K562 (cell line): ENCODE results near the gene VAC14. TPM values are rescaled to one million over a fixed set of nuclear protein-coding genes. Genes with fewer than 3 reads are reported as not detected.

ENCODE experiments used
- ATAC-seq: fragments of 200-7000 bp; cut with Tn5 transposase; 3 replicates; pipeline ENCODE4 v1.9.1; 2020; ENCODE audit warnings: moderate library complexity
- BruUV-seq: library from RNA; stranded (reverse); fragments of 400-500 nt; replicated peaks from 2 replicates; lab custom pipeline; 2021; lab: Mats Ljungman, UMichigan
- CTCF ChIA-PET: fragments of 300-600 bp; formaldehyde crosslinking; extraction: SDS; loops from one replicate; lab custom pipeline; 2021; ENCODE audit warnings: low intra/inter-chr PET ratio; lab: Yijun Ruan, JAX
- POLR2A ChIA-PET: fragments of 300-600, 350-650 bp; sonication (Branson Sonifier 250); formaldehyde crosslinking; extraction: SDS; loops from one replicate; lab custom pipeline; 2021; ENCODE audit warnings: antibody characterized with exemption, inconsistent platforms; lab: Yijun Ruan, JAX
- DNase-seq, 4 experiments: peaks; one replicate each; pipeline versions ENCODE4 v3.0.0 to v3.0.0-alpha.2; 2011 to 2018; ENCODE audit warnings: low spot score in 3 of 4, mixed read lengths in 3 of 4; ENCODE audit errors: extremely low read depth in 1 of 4
- FAIRE-seq: peaks from 2 replicates; lab custom pipeline; 2011; peaks lifted over from hg19 to GRCh38; lab: Jason Lieb, UNC
- H2AFZ ChIP-seq: 2 replicates; pipeline ENCODE4 v1.6.0; 2011; ENCODE audit warnings: low read depth, low read length, control low read depth, inconsistent platforms
- H3K27ac ChIP-seq: fragments of 200-600 bp; 3 replicates; pipeline ENCODE4 v1.8.0; 2011; ENCODE audit warnings: low read depth, mild to moderate bottlenecking, control low read depth, inconsistent platforms, low read length, moderate library complexity, mixed read lengths; ENCODE audit errors: extremely low read depth
- H3K27me3 ChIP-seq, 2 experiments: fragments of 300-600 bp in 1 of 2; 2 replicates in 1 of 2; 3 replicates in 1 of 2; pipeline versions ENCODE4 v1.6.0 to v1.8.0; 2011; ENCODE audit warnings: inconsistent platforms in 2 of 2, low read length in 2 of 2, mild to moderate bottlenecking in 1 of 2, mixed read lengths in 1 of 2, moderate library complexity in 1 of 2; ENCODE audit not compliant: control insufficient read depth in 2 of 2, insufficient read depth in 2 of 2
- H3K36me3 ChIP-seq: fragments of 300-600 bp; 3 replicates; pipeline ENCODE4 v1.8.0; 2011; ENCODE audit warnings: mild to moderate bottlenecking, low read length, inconsistent platforms; ENCODE audit not compliant: control insufficient read depth, insufficient read depth
- H3K4me1 ChIP-seq, 2 experiments: fragments of 200-600 bp in 1 of 2; replicated peaks in 1 of 2; 2 replicates in 1 of 2; 3 replicates in 1 of 2; pipeline versions ENCODE4 v1.5.1 to v1.8.0; 2011; ENCODE audit warnings: inconsistent platforms in 2 of 2, low read length in 2 of 2, mild to moderate bottlenecking in 1 of 2, mixed read lengths in 1 of 2, moderate library complexity in 1 of 2; ENCODE audit not compliant: control insufficient read depth in 2 of 2, insufficient read depth in 2 of 2
- H3K4me2 ChIP-seq: 2 replicates; pipeline ENCODE4 v1.6.1; 2011; ENCODE audit warnings: low read length, control low read depth, inconsistent platforms, mixed read lengths; ENCODE audit not compliant: insufficient read depth
- H3K4me3 ChIP-seq: fragments of 200-600 bp; sonication (generic), shearing (Covaris generic); 2 replicates; pipeline ENCODE4 v1.5.1; 2016; ENCODE audit warnings: control low read depth, inconsistent platforms
- H3K79me2 ChIP-seq: fragments of 200-600 bp; 3 replicates; pipeline ENCODE4 v1.8.0; 2011; ENCODE audit warnings: low read length, inconsistent platforms; ENCODE audit not compliant: control insufficient read depth, insufficient read depth
- H3K9ac ChIP-seq, 2 experiments: 2 replicates each; pipeline versions ENCODE4 v1.6.0 to v1.6.1; 2011; ENCODE audit warnings: low read depth in 2 of 2, low read length in 2 of 2, control low read depth in 1 of 2, inconsistent platforms in 1 of 2, mild to moderate bottlenecking in 1 of 2, mixed read lengths in 1 of 2; ENCODE audit not compliant: insufficient read depth in 1 of 2
- H3K9me1 ChIP-seq: one replicate; pipeline ENCODE4 v1.6.0; 2011; ENCODE audit warnings: inconsistent platforms, mild to moderate bottlenecking, low read length, moderate library complexity; ENCODE audit not compliant: control insufficient read depth, insufficient read depth
- H3K9me3 ChIP-seq: replicated peaks from 2 replicates; pipeline ENCODE4 v1.5.1; 2011; ENCODE audit warnings: low read depth, low read length, inconsistent platforms; ENCODE audit not compliant: control insufficient read depth, insufficient read depth
- H4K20me1 ChIP-seq: replicated peaks from 2 replicates; pipeline ENCODE4 v1.6.1; 2011; ENCODE audit warnings: low read length, inconsistent platforms, mixed read lengths; ENCODE audit not compliant: control insufficient read depth, insufficient read depth
- ARNT ChIP-seq, 2 experiments: fragments of 450-650 bp; IDR thresholded peaks; 2 replicates each; pipeline ENCODE4 v1.6.1; 2016; ENCODE audit warnings: mild to moderate bottlenecking in 1 of 2
- CTBP1 ChIP-seq: fragments of 450-650 bp; IDR thresholded peaks from 2 replicates; pipeline ENCODE4 v1.6.1; 2016; ENCODE audit warnings: borderline replicate concordance
- DDX20 ChIP-seq: fragments of 450-650 bp; IDR thresholded peaks from 2 replicates; pipeline ENCODE4 v1.6.1; 2016; ENCODE audit warnings: missing genetic modification characterization, low read depth, mild to moderate bottlenecking, missing compliant biosample characterization, moderate library complexity
- E2F8 ChIP-seq: fragments of 450-650 bp; IDR thresholded peaks from 2 replicates; pipeline ENCODE4 v1.7.1; 2018; ENCODE audit warnings: mild to moderate bottlenecking, low read depth; ENCODE audit not compliant: partially characterized antibody
- ESRRA ChIP-seq: fragments of 450-650 bp; IDR thresholded peaks from 2 replicates; pipeline ENCODE4 v1.6.1; 2014; ENCODE audit warnings: low read depth, mild to moderate bottlenecking, moderate library complexity, borderline replicate concordance
- HLTF ChIP-seq: fragments of 450-650 bp; IDR thresholded peaks from 2 replicates; pipeline ENCODE4 v1.6.1; 2016
- KDM1A ChIP-seq, 2 experiments: fragments of 450-650 bp; IDR thresholded peaks; 2 replicates each; pipeline ENCODE4 v1.6.1; 2016; ENCODE audit warnings: mild to moderate bottlenecking in 2 of 2
- KDM2B ChIP-seq: fragments of 250-450 bp; sonication (Bioruptor Pico); IDR thresholded peaks from 2 replicates; pipeline ENCODE4 v1.8.0; 2021; ENCODE audit warnings: mild to moderate bottlenecking, moderate library complexity
- NFIC ChIP-seq: fragments of 450-650 bp; IDR thresholded peaks from 2 replicates; pipeline ENCODE4 v1.6.1; 2017; ENCODE audit warnings: mild to moderate bottlenecking, inconsistent platforms
- PHF21A ChIP-seq: fragments of 450-650 bp; IDR thresholded peaks from 2 replicates; pipeline ENCODE4 v1.6.1; 2017; ENCODE audit warnings: low read depth, borderline replicate concordance
- PTTG1 ChIP-seq: fragments of 450-650 bp; IDR thresholded peaks from 2 replicates; pipeline ENCODE4 v1.6.1; 2016; ENCODE audit warnings: low read depth, mild to moderate bottlenecking, missing genetic modification characterization, missing compliant biosample characterization
- ZNF644 ChIP-seq: fragments of 200-800 bp; sonication (Bioruptor generic); IDR thresholded peaks from 2 replicates; pipeline ENCODE4 v1.6.1; 2016; ENCODE audit warnings: low read depth, missing genetic modification characterization, missing compliant biosample characterization
- WGBS: fragments of 100-300 bp; shearing (Covaris generic); methylation state at CpG from one replicate; pipeline ENCODE4 v1.1.6; 2016; ENCODE audit warnings: low coverage, mixed read lengths; ENCODE audit not compliant: insufficient coverage; ENCODE audit errors: missing lambda C conversion rate; 5-methylcytosine and 5-hydroxymethylcytosine counted together
- in situ Hi-C: fragments of 300-500 bp; cut with MboI; formaldehyde crosslinking; loops from 4 replicates; pipeline ENCODE4 v1.15.0; 2018; ENCODE audit warnings: inconsistent platforms, mixed read lengths
- intact Hi-C: fragments of 100-400 bp; cut with micrococcal nuclease; formaldehyde crosslinking; loops from 2 replicates; pipeline ENCODE4 v1.14.2; 2022
- polyA plus RNA-seq, 8 experiments: library from polyadenylated mRNA; depleted of rRNA in 4 of 8; stranded (reverse) in 5 of 8; unstranded in 3 of 8; fragments of >200 nt; fragmentation: Nextera tagmentation in 2 of 8; fragmentation: Illumina TruSeq in 1 of 8; extraction: Ambion mirVana in 2 of 8; extraction: Trizol in 1 of 8; gene quantifications; 2 replicates each; pipeline versions ENCODE4 v1.2.1 to v1.2.3, GENCODE V29; 2011 to 2014; ENCODE audit warnings: inconsistent platforms in 1 of 8, missing spikeins in 1 of 8
- total RNA-seq, 7 experiments: library from RNA; depleted of rRNA in 6 of 7; stranded (reverse); fragments of >200 nt in 6 of 7; fragmentation: Illumina TruSeq in 2 of 7; extraction: Trizol in 2 of 7; gene quantifications; 2 replicates each; pipeline versions ENCODE4 v1.2.1 to v1.2.3, GENCODE V29; 2011 to 2021; ENCODE audit warnings: low replicate concordance in 1 of 7
- TF ChIP-seq, protein P1 (sequence below): sonication (generic); formaldehyde crosslinking; IDR thresholded peaks from 2 replicates; pipeline ENCODE4 v1.8.0; 2023; ENCODE audit warnings: mild to moderate bottlenecking, missing genetic modification reagents
- TF ChIP-seq, protein P2 (sequence below): fragments of 250-450 bp; sonication (Bioruptor Pico); IDR thresholded peaks from 2 replicates; pipeline ENCODE4 v1.4.0; 2020; ENCODE audit warnings: mild to moderate bottlenecking, moderate library complexity

VAC14 gene
- total and polyA plus RNA-seq, 9 of the 15 experiments (the other 6 are each of a cell fraction or from before 2014, with no cell fraction given), result 1.3 to 41.6 (median 26.6) TPM

DNA sequence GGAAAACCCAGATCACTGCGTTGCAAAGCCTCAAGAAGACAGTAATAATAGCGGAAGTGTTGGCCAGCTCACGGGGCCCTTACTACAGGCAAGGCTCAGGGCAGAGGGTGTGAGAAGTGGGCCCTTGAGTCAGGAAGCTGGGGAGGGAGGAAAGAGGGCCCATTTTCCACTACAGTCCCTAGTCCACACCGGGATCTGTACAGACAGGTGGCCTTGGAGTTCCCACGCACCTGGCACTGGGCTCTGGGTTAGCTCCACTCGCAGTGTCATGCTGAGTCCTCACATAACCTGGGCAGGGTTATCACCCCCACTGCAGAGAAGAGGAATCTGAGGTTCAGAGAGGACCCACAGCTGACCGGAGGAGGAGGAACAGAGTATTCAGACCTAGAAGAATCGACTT is 98.3 kb downstream of the VAC14 start:
- no peak overlapping the region for H2AFZ ChIP-seq
- no peak for DNase-seq

More for the DNA sequence above, 98.3 kb downstream of the VAC14 start:
- no TSS peak for BruUV-seq
- FAIRE-seq, result no peak
- H3K4me3 ChIP-seq, result no peak overlapping the region
- TF ChIP-seq KDM2B (CRISPR knock-in tag) (no peak), NFIC (no peak), CTBP1 (no peak), HLTF (no peak), ESRRA (no peak), ZNF644 (tag) (no peak), DDX20 (tag) (no peak), KDM1A (IDR thresholded peaks at IDR 0.05) (no peak), ARNT (IDR thresholded peaks at IDR 0.05) (no peak), PTTG1 (tag) (no peak), E2F8 (no peak), PHF21A (no peak)
- TF ChIP-seq, protein P1, sequence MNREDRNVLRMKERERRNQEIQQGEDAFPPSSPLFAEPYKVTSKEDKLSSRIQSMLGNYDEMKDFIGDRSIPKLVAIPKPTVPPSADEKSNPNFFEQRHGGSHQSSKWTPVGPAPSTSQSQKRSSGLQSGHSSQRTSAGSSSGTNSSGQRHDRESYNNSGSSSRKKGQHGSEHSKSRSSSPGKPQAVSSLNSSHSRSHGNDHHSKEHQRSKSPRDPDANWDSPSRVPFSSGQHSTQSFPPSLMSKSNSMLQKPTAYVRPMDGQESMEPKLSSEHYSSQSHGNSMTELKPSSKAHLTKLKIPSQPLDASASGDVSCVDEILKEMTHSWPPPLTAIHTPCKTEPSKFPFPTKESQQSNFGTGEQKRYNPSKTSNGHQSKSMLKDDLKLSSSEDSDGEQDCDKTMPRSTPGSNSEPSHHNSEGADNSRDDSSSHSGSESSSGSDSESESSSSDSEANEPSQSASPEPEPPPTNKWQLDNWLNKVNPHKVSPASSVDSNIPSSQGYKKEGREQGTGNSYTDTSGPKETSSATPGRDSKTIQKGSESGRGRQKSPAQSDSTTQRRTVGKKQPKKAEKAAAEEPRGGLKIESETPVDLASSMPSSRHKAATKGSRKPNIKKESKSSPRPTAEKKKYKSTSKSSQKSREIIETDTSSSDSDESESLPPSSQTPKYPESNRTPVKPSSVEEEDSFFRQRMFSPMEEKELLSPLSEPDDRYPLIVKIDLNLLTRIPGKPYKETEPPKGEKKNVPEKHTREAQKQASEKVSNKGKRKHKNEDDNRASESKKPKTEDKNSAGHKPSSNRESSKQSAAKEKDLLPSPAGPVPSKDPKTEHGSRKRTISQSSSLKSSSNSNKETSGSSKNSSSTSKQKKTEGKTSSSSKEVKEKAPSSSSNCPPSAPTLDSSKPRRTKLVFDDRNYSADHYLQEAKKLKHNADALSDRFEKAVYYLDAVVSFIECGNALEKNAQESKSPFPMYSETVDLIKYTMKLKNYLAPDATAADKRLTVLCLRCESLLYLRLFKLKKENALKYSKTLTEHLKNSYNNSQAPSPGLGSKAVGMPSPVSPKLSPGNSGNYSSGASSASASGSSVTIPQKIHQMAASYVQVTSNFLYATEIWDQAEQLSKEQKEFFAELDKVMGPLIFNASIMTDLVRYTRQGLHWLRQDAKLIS (CRISPR knock-in tag), result no peak
- TF ChIP-seq, protein P2, sequence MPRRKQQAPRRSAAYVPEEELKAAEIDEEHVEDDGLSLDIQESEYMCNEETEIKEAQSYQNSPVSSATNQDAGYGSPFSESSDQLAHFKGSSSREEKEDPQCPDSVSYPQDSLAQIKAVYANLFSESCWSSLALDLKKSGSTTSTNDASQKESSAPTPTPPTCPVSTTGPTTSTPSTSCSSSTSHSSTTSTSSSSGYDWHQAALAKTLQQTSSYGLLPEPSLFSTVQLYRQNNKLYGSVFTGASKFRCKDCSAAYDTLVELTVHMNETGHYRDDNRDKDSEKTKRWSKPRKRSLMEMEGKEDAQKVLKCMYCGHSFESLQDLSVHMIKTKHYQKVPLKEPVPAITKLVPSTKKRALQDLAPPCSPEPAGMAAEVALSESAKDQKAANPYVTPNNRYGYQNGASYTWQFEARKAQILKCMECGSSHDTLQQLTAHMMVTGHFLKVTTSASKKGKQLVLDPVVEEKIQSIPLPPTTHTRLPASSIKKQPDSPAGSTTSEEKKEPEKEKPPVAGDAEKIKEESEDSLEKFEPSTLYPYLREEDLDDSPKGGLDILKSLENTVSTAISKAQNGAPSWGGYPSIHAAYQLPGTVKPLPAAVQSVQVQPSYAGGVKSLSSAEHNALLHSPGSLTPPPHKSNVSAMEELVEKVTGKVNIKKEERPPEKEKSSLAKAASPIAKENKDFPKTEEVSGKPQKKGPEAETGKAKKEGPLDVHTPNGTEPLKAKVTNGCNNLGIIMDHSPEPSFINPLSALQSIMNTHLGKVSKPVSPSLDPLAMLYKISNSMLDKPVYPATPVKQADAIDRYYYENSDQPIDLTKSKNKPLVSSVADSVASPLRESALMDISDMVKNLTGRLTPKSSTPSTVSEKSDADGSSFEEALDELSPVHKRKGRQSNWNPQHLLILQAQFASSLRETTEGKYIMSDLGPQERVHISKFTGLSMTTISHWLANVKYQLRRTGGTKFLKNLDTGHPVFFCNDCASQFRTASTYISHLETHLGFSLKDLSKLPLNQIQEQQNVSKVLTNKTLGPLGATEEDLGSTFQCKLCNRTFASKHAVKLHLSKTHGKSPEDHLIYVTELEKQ, result no peak
- TF ChIP-seq, all 486 proteins: peak for 0
- intact Hi-C loops, result no loop called here
- ATAC-seq, result no peak
- Histone ChIP-seq H3K4me1 (peaks cover 3 to 62% of the 10 kb centered on the region in 2 experiments; a peak in 3 of 5 replicates), H3K36me3 (peaks cover 14% of the 10 kb centered on the region; the same call in 1 of the 3 replicates), H3K9me3 (no peaks in the 10 kb centered on the region), H3K9me1 (peaks cover 4% of the 10 kb centered on the region), H3K4me2 (no peak overlapping the region), H3K9ac (peak overlapping the region in 1 of 2 experiments; percentile 83; a peak in 2 of 4 replicates), H3K27ac (no peak overlapping the region), H3K79me2 (no peaks in the 10 kb centered on the region), H3K27me3 (no peaks in the 10 kb centered on the region), H4K20me1 (no peaks in the 10 kb centered on the region)
- POLR2A ChIA-PET, result interaction anchor here (0.6 to 1.0 kb wide), 3 partner anchors 13 to 21 kb away, joined by 3 to 4 read pairs (median 3); no protein-coding TSS in a partner anchor
- in situ Hi-C loops, result no loop called here
- CTCF ChIA-PET, result no interaction called here
- WGBS, result 64% methylated on average over 6 of the region's 8 CpGs
